Glomerular visceral epithelial cell (primary cell): ENCODE data around the gene GSK3B.
"Not testable (repeated sequence)": the region's sequence is repeated elsewhere in the genome, so short reads cannot be mapped to it uniquely, and the experiment has no call there.

Source experiments
- DNase-seq: peaks from one replicate; pipeline ENCODE4 v3.0.0-alpha.2; 2016; ENCODE audit errors: extremely low spot score

The GSK3B gene

DNA sequence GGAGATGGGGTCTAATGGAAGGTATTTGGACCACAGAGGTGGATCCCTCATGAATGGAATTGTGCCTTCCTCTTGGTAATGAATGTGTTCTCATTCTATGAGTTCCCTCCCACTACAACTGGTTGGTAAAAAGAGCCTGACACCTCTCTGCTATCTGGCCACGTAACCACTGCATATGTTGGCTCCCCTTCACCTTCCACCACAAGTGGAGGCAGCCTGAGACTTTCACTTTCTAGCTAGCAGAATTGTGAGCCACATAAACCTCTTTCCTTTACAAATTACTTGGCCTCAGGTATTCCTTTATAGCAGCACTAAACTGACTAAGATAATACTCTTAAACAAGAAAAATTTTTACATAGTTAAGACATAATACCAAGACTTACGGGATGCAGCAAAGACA, 157.0 kb downstream of the GSK3B start:
- DNase-seq = peak; percentile 15

DNA sequence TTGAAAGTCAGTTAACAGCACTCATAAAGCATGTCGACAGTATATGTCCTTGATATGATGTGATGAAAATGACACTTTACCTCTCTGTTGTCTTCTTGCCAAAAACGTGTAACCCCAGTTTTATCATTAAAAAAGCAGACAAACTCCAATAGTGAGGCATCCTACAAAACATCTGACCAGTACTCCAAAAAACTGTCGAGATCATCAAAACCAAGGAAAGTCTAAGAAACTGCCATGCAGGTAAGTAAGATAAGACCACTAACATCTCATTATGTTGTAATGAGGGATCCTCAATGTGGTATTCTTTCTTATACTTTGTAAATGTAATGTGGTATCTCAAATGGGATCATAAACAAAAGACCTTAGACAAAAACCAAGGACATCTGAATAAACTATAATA, 160.0 kb downstream of the GSK3B start:
- no peak for DNase-seq

DNA sequence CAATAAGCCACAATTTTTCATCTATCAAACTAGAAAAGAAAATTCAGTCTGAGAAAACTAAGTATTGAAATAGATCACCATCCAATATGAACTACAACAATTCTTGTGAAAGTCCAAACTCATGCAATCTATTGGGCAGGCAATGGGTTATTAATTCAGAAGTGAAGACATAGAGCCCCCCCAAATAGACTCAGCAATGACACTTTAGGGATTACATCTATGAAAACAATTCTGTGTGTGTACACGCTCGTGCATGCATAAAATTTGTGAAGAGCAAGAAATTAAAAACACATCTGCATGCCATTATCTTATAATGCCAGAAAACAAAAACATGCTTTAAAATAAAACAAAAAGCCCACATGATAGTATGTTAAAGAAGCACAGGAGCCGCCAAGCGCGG, 161.0 kb downstream of the GSK3B start:
- no peak for DNase-seq

DNA sequence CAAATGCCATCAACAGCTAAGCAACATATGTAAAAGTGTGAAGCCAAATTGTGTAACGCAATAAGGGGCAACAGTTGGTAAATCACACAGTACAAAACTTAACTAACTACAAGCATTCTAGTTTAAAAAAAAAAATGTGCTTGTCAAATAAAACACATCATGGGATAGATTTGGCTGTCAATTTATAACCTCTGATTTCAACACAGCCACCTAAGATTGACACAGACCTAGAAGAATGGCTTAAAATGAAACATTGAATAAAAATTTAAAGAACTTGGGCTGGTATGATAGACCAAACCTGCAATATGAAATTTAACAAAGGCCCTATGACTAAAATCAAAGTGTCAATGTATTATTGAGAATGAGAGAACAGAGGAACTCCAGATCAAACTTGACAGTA, 164.0 kb downstream of the GSK3B start:
- DNase-seq = no peak

DNA sequence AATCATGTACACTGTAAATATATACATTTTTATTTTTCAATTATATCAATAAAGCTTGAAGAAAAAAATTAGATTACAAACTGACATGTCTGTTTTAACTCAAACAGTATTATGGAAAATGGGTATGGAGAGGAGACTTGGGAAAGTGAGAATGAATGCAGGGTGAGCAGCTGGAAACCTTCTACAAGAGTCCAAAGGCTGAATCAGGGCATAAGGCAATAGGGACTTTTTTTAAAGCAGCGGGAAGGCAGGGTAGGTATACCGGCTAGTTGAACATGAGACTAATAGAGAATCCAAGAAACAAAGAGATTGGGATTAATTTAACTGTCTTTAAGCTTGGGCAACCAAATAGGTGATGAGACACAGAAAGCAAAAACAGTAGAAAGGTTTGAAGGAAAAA, 167.1 kb downstream of the GSK3B start:
- DNase-seq = no peak

DNA sequence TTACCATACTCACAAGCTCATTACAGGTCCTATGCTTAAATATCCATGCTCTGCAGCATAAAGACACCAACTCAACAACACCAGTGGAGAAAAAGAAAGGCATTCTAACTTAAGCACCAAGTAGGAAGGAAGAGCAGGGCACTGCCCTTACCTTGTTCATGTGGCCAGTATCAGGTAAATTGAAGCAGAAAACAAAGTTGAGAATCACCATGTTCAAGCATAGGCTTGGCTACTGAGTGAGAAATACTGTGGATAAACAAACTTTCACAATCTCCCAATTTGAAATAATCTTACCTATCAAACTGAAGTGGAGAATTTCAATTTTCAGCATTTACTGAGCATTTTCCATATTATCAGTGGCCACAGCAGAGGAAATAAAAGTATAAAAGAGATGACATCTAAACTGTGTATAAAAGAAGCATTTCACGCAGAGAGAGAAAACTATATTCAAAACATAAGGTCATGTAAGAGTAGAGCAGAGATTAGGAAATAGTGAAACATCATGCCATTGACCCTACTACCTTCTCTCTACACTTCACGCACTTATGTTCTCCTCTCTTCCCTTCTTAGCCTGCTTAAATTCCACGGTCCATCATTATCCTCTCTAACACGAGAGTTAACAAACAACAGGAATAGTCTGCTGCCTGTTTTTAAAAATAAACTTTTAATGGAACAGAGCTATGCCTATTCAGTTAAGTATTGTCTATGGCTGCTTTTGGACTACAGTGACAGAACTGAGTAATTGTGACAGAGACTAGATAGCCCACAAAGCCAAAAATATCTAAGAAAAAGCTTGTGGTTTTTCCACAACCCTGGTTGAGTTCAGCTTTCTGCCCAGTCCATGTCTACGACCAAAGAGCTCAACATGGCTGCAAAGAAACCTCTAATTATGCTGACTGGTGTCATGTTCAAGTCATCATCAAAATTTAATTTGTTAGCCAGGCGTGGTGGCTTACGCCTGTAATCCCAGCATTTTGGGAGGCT, 169.8 kb downstream of the GSK3B start:
- DNase-seq = no peak

DNA sequence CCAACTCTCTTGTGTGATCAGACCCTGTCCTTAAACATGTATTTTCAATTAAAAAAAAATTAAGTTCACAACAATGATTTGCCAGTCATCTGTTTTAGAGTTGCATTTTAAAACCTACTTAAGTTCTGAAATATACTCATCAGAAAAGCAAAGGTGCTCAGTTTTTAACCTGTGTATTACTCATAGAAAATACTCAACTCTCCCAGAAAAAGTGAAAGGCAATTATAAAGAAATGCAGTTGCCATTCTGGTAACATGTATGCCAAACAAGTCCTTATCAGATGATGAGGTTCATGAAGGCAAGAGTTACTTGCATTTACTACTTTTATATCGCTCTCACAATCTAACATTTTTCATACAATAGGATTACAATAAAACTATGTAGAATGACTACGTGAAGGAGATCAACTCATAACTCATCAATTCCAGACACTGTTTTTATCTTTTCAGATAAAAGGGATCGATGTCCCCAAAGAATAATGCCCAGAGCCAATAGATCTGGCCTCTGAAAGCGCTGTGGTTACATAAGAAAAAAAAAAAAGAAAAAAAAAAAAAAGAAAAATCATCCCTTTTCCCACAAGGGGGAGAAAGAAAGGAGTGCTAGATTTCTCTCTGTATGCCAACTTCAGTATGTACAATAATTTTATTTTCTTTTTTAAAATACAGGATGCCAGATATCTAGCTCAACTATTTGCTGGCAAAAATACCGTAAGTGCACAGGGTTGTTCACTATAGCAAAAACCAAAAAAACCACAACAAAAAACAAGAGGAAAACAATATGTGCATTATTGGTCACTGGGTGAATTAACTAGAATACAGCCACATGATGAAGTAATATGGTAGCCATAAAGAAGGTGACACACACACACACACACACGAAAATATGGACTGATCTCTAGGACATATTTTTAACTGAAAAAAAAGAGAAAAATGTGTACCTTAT, 175.0 kb downstream of the GSK3B start:
- DNase-seq = no peak

DNA sequence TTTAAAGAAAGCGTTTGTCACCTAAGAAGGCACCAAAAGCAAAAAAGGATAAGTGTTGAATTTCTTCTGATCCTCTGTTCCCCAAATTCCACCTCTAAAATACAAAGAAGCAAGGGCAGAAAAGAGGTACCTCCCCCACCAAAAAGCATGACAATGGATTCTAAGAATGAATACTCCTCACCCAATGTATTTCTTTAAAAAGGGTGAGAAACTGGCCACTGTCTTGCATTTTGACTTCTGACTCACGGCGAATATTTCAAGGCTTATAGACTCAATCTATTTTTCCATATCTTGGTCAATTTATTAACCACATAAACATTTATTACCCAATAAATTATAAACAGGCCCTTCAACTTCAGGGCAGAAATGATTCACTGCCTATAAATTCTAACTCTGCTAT, 181.2 kb downstream of the GSK3B start:
- no peak for DNase-seq

DNA sequence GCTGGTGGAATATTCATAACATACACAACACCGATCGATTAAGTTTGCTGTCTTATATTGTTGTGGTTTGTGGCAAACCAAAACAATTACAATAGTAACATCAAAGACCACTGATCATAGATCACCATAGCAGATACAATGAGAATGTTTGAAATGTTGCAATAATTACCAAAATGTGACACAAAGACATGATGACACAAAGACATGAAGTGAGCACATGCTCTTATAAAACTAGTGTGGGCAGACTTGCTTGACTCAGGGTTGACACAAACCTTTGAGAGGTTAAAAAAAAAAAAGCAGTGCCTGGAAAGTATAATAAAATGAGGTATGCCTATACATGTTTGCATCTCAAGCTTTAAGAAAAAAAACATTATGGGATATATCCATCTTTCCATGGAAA, 182.0 kb downstream of the GSK3B start:
- DNase-seq = no peak

DNA sequence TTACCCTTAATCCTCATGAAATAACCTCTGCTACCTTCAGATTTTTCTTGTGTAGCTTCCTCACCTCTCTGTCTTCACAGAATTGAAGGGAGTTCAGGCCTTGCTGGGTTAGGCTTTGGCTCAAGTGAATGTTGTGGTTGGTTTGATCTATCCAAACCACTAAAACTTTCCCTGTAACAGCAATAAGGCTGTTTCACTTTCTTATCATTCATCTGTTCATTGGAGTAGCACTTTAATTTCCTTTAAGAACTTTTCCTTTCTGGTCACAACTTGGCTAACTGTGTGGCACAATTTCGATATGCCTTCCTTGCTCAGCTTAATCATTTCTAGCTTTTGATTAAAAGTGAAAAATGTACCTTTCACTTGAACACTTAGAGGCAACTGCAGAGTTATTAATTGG, 182.5 kb downstream of the GSK3B start:
- no peak for DNase-seq

DNA sequence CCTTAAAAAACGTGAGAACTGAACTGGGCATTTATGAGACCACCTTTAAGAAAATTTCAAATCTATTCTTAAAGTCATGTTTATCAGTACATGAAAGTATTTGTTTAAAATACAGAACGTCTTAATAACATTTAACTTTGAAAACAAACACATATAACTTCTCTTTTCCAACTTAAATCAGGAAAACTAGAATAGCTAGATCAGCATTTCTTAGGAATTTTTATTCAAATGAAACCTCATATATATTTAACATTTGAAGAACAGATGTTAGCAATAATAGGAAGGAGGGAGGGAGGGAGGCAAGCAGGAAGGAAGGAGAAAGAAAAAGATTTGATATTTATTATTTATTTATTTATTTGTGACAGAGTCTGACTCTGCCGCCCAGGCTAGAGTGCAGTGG, 192.2 kb downstream of the GSK3B start:
- DNase-seq = no peak

DNA sequence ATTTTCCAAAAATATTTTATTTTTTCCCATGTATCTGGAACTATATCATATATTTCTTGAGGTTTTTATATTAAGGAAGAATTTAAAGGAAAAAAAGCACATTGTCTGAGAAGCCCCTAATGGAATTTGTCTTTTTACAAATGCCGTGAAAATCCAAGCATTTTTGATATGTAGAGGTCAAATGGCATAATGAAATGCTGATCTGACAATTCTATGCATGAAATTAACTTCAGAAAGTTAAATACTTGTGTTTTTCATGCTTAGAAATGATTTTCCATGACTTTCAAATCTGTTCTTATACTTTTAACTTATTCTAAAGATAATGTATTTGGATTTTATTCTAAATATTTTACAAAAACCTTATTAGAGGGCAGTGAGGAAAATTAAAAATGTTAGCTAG, 193.1 kb downstream of the GSK3B start:
- DNase-seq = no peak

DNA sequence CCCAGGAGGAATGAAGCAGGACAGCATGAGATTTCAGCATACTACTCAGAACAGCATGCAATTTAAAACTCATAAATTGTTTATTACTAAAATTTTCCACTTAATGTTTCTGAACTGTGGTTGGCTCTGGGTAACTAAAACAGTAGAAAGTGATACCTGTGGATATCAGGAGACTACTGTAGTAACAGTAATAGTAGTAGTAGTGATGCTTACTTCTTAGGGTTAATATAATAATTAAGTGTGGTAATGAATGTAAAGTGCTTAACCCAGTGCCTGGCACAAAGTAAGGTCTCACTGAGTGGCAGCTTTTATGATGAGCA, 195.1 kb downstream of the GSK3B start:
- DNase-seq = no peak

DNA sequence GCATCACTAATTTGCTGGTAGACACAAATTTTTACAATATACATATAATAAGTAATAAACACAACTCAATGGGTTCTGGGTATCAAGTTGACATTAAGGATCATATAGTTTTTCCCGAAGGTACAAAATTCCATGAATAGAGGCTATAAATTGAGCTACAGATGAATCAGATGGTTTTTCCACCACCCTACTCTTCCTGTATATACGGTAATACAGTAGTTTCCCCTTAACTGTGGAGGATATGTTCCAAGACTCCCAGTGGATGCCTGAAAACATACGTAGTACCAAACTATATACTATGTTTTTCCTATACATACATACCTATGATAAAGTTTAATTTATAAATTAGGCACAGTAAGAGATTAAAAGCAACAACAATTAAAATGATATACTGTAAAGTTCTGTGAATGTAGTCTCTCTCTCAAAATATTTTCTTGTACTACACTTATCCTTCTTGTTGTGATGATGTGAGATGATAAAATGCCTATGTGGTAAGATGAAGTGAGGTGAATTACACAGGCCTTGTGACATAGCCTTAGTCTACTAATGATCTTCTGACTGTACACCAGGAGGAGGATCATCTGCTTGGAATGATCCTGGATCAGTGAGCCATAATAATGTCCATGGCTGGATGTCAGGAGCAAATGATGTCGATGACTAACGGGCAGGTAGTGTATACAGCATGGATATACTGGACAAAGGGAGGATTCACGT, 195.6 kb downstream of the GSK3B start:
- peak; percentile 40 for DNase-seq

DNA sequence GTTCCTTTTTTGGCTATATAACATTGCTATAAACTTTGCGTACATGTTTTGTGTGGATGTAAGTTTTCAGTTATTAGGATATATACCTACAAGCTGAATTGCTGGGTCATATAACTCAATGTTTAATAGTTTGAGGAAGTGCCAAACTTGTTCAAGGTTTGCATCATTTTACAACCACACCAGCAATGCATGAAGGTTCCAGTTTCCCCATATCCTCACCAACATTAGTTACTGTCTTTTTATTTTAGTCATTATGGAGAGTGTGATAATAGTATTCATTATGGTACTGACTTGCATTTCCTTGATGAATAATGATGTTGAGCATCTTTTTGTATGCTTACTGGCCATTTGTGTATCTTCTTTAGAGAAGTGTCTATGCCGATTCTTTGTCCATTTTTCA, 200.1 kb downstream of the GSK3B start:
- no peak for DNase-seq

DNA sequence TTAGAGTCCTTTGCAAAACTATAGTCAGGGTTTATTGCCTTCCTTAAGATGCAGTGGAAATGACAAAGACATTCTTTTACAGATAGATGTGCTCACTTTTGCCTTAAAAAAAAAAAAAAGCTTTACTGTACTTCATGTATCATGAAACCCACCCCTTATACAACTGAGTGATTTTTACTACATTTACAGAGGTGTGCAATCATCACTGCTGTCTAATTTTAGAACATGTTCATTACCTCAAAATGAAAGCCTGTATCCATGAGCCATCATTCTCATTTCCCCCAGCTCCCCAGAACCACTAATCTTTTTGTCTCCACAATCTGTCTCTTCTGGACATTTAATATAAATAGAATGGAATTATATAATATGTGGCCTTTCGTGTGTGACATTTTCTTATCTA, 200.5 kb downstream of the GSK3B start:
- DNase-seq = no peak

DNA sequence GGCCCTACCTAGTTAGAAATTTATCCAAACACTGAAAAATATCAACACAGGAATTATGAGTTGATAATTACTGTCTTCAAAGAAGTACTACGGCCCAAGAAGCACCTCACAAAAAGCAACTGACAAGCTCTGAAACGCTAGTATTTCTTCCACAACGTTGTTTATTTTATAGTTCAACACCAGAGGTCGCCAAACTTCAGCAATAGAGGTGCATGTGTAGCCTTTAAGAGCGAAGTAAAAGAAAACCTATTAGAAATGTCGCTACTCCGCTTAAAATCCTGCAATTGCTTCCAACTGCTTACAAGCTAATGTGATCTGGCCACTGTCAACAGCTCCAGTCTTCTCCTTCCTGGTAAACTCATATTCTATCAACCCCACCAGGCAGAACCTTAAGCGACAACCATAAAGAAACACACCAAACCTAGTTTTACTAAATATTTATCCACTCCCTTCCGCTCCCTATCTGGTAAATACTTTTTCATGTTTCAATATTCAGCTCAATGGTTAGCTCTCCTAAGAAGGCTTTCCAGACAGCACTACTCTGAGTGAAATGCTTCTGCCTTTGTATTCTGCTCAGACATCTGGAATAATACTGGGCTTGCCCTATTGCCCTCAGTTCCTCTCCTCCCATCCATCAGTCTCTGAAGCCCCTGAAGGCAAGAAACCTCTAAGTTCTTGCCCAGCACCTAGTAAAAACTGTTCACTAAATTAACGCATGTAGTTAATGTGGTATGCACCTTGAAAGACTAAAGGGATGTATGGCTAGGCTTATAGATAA, 202.1 kb downstream of the GSK3B start:
- peak; percentile 60 for DNase-seq

DNA sequence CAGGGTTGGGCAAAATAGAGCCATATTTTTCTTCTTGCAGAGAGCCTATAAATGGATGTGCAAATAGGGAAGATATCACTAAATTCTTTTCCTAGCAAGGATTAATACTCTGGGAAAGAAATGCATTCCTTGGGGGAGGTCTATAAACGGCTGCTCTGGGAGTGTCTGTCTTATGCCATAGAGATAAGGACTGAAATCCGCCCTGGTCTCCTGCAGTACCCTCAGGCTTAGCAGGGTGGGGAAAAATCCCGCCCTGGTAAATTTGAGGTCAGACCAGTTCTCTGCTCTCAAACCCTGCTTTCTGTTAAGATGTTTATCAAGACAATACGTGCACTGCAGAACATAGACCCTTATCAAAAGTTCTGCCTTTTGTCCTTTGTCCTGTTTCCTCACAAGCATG, 205.6 kb downstream of the GSK3B start:
- not testable (repeated sequence) for DNase-seq

DNA sequence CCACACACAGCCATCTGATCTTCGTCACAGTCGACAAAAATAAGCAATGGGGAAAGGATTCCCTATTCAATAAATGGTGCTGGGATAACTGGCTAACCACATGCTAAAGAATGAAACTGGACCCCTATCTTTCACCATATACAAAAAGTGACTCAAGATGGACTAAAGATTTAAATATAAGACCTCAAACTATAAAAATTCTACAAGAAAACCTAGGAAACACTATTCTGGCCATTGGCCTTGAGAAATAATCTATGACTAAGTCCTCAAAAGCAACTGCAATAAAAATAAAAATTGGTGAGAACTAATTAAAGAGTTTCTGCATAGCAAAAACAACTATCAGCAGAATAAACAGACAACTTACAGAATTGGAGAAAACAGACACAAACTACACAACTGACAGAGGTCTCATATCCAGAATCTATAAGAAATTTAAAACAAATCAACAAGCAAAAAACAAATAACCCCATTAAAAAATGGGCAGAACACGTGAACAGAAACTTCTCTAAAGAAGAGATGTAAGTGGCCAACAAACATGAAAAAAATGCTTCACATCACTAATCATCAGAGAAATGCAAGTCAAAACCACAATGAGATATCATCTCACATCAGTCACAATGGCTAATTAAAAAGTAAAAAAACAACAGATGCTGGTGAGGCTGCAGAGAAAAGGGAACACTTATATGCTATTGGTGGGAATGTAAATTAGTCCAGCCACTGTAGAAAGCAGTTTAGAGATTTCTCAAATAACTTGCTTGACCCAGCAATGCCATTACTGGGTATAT, 208.3 kb downstream of the GSK3B start:
- DNase-seq = no peak

DNA sequence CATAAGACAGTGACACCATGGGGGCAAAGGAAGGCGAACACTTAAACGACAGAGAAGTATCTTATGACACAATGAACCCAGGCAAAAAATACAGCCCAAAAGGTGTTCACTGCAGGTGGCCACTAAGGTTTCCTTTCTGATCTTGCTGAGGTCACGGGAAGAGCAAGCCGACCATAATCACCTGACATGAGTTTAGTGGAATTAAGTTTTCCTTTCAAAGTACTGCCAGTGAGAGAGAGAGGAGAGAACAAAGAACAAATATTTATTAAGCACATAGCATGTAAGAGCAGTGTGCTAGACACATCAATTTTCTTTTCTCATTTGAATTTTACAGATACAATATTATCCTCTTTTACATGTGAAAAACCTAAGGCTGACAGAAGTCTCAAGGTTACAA, 210.1 kb downstream of the GSK3B start:
- no peak for DNase-seq
